Activated CD4-positive, alpha-beta T cell treated with anti-CD3 and anti-CD28 coated beads for 4 hours (primary cell): Measurements from ENCODE around the gene DYNC1I2.
"Not testable (repeated sequence)": the region's sequence is repeated elsewhere in the genome, so short reads cannot be mapped to it uniquely, and the experiment has no call there.

Experiments used
- DNase-seq, 2 donors: peaks; one replicate each; pipeline ENCODE4 v3.0.0-alpha.2; 2020

Gene DYNC1I2

GRCh38 chr2:171718720-171719119 lies 31.5 kb downstream of the DYNC1I2 start:
- no peak for DNase-seq

- no peak for DNase-seq
Observed at GRCh38 chr2:171719660-171720059, 32.4 kb downstream of the DYNC1I2 start.

GRCh38 chr2:171723716-171724683 lies 36.7 kb downstream of the DYNC1I2 start:
- DNase-seq: no peak

GRCh38 chr2:171726847-171727450 lies 39.7 kb downstream of the DYNC1I2 start:
- no peak for DNase-seq

DNA sequence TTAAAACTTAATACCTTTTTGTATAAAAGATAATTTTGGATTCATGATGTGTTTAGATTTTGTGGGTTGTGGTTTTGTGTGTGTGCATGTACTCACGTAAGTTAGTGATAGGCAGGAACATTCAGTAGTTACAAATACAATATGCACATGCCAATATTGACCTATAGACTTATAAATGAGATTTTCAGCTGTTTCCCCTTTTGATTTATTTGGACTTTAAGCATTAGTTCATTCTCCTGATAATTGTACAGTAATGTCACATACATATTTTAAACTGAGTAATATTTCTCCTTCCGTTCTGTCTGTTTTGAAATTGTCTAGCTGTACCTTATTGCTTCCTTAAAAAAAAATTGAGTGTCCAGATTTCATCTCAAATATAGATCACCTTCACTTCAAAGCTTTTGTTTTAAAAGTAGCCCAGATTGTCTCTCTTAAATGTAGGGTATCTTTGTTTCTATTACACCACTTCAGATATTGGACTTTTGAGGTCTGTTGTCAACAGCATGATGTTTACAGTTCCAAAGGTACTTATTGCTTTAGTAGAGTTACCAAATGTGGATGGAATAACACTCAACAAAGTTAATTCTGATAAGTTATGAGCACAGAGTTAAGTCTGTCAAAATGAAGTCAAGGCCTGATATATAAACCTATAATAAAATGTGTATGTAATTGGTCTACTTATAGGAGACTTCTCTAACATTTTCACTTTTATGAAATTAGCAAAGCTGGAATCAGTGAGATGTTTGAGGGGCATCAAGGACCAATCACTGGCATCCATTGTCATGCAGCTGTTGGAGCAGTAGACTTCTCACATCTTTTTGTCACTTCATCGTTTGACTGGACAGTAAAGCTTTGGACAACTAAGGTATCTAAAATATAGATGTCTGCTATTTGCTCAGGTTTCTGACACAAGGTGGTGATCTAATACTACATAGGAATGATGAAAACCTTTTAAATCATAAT lies 42.0 kb downstream of the DYNC1I2 start:
- DNase-seq: no peak

DNA sequence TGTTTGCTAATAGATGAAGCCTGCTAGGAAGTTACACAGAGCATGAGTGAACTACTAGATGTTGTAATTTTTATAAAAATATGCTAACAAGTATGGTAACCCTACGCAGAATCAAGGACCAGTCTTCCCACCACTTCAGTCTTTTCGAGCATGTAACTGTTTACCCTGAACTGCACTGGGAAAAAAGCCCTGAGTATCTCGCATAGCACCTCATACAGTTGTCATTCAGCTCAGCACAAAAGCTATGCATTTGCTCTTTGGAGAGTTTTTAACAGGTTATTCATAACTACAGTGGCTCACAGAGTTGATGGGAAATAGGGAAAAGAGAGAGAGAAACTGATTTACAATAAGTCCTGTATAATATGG lies 42.7 kb downstream of the DYNC1I2 start:
- no peak for DNase-seq

DNA sequence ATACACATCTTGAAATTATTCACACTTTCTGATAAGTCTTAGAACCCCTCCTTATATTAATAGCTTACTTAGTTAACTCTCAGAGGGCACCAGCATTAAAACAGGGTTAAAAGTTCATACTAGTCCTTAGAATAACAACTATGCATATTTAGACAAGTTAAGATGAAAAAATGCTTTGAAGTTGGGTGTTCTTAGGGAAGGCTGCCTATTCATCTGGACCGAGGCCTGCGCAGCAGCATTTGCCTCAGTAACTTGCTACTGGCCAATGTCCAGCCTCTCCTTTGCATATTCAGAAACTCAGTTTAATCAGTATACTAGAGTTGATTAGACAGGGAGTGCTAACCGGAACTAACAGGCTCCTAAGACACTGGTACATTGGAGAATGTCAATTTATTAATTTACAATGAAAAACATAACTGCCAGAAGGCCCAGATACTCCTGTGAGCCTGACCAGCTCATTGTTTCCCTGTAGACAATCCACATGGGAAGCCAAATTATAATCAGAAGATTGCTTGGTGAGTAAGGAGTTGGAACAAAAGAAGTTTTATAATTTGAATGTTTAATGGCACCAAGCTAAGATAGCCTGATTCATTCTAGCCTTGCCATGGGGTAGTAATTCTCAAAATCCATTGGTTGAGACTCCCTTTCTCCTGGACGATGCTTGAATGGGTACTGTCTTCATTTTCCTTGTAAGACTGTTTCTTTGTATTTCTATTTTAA lies 48.9 kb downstream of the DYNC1I2 start:
- no peak for DNase-seq

DNA sequence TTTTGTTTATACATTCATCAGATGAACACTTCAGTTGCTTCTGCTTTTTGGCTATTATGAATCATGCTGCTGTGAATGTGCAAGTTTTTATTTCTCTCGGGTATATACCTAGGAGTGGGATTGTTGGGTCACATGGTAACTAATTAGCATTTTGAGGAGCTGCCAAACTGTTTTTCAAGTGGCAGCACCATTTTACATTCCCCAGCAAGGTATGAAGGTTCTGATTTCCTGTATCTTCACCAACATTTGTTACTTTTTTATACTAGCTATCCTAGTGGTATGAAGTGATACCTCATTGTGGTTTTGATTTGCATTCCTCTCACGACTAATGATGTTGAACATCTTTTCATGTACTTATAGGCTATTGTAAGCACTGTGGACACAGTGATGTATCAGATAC lies 53.9 kb downstream of the DYNC1I2 start:
- no peak for DNase-seq

DNA sequence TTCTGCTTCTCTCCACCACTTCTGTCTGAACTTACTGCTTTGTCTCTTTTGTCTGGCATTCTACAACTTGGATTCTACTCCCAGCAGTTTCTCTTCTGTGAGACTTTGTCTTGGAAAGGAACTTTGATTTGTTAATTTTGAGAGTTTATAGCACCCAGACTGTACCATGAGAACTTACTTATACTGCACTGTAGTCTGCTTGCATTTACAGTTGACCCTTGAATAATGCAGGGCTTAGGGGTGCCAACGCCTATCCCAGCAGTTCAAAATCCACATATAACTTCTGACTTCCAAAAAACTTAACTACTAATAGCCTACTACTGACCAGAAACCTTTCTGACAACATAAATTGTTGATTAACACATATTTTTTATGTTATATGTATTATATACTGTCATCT lies 55.5 kb downstream of the DYNC1I2 start:
- no peak for DNase-seq

DNA sequence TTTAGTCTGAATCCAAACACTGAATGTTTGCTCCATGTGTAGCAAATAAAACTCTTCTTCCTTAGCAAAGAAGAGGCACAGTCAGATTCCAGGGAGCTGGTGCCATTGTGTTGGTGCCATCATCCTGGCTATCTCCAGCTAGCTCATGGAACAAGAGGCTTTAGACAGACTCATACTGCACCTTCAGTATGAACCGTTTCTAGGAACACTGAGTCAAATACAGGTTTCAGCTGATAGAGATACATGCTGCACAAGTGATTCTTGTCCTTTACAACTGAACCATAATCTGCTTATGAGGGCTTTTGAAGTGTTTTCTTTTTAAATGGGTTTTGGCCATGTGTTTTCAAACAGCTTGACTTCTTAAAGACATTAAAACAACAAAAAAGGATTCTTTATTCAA lies 57.9 kb downstream of the DYNC1I2 start:
- no peak for DNase-seq

GRCh38 chr2:171745806-171746205 lies 58.5 kb downstream of the DYNC1I2 start:
- no peak for DNase-seq

DNA sequence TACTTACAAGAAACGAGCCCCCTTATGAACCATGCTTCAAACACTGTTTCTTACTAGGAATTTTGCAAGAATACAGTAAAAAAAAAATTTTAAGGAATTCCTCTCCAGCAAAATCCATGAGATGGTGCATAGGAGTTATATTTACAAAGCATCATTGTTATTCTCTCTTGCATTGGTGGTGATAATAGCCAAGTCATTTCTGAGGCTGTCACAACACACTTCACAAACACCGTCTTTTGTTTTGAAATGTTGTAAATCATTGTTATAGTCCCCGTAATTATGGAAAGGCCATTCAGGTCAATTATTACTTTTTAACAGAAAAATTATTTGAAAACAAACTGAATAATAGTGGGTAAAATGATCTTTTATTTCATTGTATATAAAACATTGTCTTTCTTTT lies 60.1 kb downstream of the DYNC1I2 start:
- DNase-seq: no peak

DNA sequence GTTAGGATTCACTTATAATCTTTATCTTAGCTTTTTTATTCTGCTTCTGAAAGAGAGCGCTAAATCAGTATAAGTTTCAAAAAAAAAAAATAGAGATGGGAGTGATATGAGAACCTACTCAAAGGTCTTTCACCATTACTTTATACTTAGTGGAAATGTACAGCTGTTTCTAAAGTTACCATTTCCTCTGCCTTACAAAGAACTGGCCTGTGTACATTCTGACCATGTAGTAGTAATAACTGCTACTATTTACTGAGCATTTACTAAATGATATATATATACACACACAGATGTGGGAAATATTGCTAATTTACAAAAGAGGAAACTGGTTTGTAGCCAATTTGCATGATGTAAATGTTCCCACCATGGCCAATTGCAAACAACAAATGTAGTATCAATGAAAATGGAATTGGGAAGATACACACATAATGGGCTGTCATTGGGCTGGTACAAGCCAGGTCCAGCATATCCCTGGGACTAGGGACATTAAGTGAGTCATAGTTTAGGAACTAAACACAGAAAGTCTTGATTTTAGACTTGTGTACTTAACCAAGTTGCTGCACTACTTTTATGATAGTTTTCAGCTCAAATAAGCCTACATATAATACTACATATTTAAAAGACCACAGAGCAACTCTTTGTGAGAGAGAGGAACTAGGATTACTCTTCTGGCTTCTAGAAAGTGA lies 67.1 kb downstream of the DYNC1I2 start:
- no peak for DNase-seq

DNA sequence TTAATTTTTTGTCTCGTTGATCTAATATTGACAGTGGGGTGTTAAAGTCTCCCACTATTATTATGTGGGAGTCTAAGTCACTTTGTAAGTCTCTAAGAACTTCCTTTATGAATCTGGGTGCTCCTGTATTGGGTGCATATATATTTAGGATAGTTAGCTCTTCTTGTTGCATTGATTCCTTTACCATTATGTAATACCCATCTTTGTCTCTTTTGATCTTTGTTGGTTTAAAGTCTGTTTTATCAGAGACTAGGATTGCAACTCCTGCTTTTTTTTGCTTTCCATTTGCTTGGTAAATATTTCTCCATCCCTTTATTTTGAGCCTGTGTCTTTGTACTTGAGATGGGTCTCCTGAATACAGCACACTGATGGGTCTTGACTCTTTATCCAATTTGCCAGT lies 71.5 kb downstream of the DYNC1I2 start:
- DNase-seq: not testable (repeated sequence)

DNA sequence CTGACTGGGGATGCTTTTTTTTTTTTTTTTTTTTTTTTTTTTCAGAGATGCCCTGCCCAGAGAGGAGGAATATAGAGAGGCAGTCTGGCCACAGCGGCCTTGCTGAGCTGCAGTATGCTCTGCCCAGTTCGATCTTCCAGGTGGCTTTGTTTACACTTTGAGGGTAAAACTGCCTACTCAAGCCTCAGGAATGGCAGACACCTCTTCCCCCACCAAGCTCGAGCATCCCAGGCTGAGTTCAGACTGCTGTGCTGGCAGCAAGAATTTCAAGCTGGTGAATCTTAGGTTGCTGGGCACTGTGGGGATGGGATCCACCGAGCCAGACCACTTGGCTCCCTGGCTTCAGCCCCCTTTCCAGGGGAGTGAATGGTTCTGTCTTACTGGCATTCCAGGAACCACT lies 73.9 kb downstream of the DYNC1I2 start:
- DNase-seq: not testable (repeated sequence)

- DNase-seq: no peak
Observed at GRCh38 chr2:171762879-171763573, 75.8 kb downstream of the DYNC1I2 start.

DNA sequence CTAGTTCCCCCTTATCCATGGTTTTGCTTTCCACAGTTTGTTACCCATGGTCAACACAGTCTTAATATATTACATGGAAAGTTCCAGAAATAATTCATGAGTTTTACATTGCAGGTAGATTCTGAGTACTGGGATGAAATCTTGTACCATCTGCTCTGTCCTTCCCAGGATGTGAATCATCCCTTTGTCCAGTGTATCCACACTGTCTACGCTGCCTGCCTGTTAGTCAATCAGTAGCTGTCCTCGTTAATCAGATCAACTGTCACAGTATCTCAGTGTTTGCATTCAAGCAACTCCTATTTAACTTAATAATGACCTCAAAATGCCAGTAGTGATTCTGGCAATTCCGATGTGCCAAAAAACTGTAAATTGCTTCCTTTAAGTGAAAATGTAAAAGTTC lies 76.3 kb downstream of the DYNC1I2 start:
- no peak for DNase-seq

- DNase-seq: no peak
Observed at GRCh38 chr2:171771463-171771862, 84.2 kb downstream of the DYNC1I2 start.

GRCh38 chr2:171772373-171772772 lies 85.1 kb downstream of the DYNC1I2 start:
- DNase-seq: no peak

- not testable (repeated sequence) for DNase-seq
Observed at GRCh38 chr2:171774581-171774980, 87.3 kb downstream of the DYNC1I2 start.

- no peak for DNase-seq
Observed at GRCh38 chr2:171778515-171778914, 91.2 kb downstream of the DYNC1I2 start.
